HPDE6-E6E7 (cell line): ENCODE measurements around the gene AKAIN1.

ENCODE experiments used
- DNase-seq: peaks from one replicate; pipeline ENCODE4 v3.0.0; 2011; ENCODE audit warnings: missing footprints; ENCODE audit errors: extremely low spot score

Gene AKAIN1, protein sequence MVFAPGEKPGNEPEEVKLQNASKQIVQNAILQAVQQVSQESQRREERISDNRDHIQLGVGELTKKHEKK

DNA sequence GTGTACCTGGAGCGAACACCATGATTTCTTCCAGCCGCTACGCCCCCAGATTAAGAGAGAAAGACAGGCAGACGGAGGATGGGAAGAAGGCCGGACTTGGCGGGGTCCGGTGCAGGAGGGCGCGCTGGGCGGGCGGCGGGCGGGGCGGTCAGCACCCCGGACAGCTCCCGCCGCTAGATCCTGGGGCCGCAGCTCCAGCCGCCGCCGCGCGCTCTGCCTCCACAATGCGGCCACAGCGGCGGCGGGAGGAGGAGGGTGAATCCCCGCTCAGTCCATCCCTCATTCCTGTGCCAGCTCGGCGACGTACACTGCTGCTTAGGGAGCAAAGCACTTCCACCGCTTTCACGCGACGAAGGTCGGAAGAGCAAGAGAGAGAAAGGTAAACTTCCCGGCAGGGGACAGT lies at the start of gene AKAIN1:
Gene AKAIN1 (minus strand): TSS at position 226 of the 403 bp plus-strand sequence. CDS start 204 bp downstream, at position 22.
- no peak for DNase-seq

DNA sequence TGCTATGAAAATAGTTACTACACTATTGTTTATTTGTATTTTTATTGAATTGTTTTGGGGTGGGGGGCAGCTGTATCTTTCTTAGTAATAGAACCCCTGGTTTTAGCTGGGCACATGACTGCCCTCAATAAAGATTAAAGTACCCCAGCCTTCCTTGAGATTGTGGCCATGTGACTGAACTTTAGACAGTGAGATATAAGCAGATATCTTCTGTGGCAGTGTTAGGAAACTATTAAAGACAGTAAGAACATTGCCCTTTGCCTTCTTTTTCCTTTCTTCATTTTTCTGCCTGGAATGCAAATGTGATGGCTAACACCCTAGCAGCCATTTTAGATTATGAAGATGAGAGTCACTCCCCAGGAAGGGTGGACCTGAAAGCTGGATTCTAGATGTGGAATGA lies 47.9 kb upstream of the AKAIN1 start:
- no peak for DNase-seq

DNA sequence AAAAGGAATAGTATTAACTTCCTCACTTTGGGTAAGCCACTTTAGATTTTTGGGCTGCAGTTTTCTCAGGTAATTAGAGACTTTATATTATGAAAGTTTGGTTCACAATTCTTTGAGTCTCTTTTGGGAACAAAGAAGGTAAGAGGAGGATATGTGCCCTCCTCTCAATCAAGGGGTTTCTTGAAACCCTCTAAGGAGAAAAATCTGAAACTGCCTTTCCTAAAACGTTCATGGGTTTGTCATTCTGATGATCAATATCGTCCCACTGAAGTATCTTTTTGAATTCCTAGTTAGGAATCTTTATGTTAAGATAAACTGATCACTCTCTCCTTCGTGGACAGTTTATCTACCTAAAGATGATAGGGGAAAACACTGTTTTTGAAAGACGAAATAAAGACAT lies 42.4 kb upstream of the AKAIN1 start:
- DNase-seq, result no peak

DNA sequence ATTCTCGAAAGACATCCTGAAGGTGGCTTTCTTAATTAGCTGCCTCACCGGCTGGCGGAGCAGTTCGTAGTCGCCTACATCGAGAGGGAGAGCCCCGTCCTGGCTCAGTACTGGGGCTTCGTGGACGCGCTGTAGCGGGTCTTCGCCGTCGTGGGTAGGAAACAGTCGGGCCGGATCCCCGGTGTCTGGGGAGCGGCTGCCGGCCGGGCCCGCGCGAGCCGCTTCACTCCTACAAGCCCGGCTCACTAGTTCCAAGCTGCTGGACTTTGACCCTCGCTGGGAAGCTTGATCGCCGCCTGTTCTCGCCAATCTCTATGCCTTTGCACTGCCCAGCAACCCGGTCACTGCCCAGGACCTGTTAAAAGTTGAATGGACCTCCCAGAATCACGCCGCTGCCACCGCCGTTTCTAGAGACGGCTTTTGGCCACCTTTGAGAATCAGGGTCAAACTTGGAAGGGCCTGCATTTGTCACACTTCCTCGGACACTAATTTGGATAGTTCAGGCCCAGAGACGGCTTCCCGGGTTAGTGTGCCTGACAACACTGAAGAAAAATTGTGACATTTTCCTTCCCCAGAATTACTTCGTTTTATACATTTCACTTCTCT lies 41.4 kb upstream of the AKAIN1 start:
- DNase-seq, result peak; percentile 9

DNA sequence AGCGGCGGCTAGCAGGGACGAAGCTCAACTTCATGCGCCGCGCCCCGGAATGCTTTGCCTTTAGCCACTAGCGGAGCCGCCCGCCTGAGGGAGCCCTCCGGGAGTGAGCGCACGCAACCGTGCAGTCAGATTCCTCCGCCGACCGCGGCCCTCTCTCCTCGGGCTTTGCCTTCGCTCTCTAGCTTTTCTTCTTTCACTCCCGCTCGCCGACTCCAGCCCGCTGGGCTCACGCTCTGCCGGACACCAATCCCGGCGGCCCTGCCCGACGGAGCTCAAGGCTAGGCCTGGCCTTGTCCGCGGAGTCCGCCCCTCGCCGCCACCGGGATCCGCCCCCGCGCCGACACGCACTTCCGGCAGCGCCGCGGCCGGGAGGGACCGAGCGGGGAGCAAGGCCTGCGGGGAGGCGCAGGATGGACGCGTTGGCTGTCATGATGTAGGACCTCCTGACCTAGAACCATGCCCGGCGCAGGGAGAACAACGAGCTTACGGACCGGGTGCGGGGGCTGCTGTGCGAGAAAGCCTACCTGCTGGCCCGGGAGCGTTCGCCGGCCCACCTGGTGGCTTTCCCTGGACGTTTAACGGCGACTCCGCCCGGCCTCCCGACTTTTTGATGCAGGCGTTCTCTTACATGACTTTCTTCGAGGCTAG lies 40.8 kb upstream of the AKAIN1 start:
- peak; percentile 63 for DNase-seq

DNA sequence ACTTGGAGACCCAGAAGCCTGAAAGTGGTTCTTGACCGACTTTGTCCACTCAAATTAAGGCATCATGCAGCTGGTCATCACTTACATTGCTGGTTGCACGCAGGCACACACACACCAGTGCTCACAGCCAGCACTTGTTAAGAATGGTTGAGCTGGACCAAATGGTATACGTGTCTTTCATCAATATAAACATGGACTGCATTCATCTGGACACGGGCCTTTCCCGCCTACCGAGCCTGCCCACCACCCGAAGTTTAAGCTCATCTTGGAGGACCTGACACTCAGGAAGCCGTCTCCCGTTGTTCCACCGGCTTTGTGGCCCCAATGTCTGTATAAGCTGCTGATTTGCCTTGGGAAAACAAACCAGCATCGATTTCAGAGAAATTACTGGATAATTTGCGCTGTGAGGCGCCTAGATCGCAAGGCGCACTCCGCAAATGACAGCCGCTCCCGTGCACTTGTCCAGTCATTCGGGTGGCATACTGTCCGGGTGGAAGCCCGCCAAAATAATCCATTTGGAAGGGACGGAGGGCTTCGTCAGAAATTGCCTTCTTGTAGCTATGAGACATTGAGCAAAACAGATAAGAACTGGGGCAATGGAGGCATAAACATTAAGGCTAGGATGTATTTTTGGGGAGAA lies 40.1 kb upstream of the AKAIN1 start:
- peak; percentile 2 for DNase-seq

DNA sequence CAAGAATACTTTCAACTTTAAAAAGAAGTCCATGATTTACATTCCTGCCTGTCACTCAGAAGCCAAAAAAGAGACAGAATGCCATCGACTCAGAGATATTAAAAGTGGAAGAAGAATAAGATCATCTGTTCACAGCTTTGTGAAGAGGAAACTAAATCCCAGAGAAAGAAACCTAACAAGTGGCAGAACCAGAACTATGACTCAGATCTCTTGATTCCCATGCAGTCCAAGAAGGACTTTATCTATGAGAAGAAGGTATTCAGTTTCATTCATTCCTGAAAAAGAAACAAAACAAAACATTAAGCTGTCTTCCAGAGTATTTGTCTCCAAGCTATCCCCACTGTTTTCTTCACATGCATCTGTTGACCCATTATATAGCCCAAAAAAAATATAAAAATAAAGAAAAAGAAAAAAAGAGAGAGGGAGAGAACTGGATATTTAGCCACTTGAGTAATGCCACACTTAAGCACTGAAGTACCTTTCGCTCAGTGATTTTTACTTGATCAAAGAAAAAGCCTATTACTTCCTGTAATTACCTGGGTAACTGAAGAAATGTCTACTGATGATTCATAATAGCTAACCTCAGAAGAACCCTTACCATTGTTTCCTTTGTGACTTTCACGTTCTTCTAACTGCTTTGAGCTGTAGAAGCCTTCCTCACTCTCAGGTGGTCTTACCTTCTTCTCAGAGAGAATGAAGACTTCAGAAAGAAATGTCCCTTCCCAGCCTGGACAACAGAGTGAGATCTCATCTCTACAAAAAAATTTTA lies 17.7 kb upstream of the AKAIN1 start:
- no peak for DNase-seq

DNA sequence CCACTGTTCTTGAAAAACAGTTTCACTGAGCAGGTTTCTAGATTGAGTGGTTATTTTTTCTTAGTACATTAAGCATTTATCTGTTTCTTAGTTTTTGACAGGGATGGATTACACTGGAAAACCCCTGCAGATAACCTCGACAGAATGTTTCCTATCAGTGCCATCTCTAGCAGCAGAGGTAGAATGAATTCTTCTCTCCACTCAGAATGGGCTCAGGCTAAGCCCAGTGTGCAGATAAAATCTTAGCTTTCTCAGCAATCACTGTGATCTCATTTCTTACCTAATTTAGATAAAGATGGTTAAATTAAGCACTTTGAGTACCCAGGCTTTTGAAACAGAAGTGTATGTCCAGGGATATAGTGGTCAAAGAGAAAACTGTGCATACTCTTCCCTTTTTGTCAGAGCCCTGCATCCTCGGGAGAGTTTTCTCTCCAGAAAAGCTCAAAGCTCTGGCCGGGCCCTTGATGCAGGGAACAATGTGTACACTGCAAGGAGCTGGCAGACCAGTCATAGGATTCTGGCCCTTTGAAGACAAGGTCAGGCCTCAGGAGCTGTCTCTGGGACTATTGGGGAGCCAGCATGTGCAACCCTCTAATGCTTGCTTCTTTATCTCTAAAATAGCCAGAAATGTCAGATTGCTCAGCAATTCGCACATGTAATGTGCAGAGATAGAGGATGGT lies 10.6 kb upstream of the AKAIN1 start:
- DNase-seq, result no peak

DNA sequence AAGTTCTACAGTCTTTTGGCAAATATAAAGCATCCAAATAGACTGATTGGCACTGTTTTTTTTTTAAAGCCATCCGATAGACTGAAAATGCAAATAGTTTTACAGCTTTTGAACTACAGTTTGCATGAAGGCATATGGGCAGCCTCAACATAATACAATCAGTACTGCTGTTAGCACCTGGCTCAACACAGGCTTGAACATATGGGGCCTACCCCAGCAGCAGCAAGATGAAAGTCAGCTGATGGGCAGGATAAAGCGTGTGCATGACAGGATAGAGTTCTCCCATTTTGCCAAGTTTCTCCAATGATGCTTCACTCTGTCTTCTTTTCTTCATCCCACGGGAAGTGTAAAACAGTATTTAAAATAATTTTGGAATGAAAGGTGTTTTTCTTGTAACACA lies 1.3 kb upstream of the AKAIN1 start:
- no peak for DNase-seq

DNA sequence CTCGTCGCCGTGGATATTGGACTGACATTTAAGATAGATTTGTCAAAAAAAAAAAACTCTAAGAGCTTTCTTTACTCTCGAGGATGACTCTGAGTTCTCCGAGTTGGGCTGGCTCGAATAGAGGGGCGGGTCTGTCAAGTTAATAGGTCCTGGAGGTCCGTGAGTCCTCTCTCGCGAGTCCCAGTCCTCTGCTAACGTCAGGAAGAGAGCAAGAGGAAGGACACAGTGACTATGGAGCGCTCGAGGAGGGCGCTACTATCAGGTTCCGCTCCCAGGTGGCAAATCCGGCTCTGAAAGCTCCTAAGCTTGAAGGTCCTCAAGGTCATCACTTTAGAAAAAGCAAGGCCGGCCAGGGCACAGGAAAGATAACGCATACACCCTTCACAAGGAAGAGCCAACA lies 404 bp upstream of the AKAIN1 start:
- no peak for DNase-seq

DNA sequence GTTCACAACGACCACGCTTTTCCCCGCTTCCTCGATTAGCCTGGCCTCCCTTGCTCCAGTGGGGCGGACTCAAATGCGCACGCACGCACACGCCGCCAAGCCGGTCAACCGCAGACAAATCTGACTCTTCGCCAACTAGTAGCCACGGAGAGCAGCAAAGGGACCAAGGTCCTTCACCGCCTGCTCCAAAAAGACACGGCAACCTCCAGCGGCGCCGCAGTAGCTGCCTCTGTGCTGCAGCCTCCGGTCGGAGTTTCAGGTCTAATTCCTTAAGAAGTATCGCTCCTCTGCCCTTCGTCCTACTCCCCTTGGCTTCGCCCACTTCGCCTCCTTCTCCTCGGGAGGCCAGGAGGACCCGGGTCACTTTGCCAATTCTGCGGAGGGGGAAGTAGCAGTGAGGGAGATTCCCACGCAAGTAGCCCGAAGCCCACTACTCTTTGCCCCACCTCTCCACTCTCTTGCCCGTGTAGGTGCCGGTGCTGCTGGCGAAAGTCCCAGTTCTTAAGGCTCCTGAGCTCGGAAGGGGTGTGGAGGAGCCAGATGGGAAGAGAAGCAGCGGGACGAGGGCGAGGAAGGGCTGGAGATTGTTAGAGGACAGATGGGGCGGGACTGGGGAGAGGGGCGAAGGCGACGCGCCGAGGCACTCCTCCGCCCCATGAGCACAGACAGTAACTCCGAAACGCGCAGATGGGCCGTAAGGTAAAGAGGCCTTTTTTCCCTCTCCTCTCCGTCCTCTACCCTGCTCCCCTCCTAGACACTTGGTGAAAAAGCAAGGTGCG lies 615 bp downstream of the AKAIN1 start:
- no peak for DNase-seq

DNA sequence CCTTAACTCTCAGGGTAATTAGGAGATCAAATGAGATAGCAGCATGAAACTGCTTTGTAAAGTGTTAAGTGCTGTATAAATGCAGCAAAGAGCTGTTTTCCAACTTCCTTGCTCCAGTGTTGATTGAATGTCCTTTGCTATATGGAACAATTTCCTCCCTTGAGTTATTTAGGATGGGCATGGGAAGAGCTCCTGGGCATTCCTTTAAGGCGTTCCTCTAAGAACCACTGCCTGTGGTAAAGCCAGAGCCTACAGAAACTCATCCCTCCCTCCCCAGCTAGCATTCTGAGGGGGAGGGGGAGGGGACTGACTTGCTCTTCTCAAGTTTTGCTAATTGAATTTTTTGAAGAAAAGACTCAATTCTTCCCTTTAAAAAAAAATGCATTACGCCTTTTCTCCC lies 1.4 kb downstream of the AKAIN1 start:
- no peak for DNase-seq

DNA sequence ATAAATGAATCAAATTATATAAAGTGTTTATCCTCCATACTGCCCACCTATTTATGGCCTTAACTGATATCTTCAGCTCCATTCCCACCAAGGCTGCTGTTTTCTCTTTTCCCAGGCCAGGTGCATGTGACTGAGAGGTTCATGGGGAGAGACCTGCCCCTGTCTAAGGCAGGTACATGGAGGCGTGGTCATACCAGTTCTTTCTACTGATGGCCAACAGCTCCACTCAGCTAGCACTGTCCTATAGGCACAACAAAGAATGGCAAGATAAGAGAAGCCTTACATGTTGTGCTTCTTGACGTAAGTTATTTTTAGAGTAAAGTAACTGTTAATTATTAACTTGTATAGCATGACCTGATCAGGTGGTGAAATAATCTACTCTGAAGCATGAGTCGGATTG lies 16.8 kb downstream of the AKAIN1 start:
- DNase-seq, result no peak

DNA sequence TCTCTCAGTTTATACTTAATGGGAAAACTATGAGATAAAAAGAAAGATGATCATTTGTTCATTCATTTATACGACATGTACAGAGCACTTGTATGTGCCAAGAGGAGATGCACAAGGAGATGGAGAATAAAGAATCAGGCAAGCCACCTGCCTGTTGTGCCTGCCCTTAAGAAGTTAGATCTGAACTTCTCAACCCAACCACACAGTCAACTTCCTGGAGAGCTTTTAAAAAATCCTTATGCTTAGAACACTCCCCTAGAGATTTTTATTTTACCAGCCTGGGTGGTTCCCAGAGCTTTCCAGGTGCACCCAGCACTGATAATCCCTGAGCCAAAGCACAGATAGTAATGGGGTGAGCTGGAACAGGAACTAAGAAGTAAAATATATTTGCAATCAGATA lies 18.5 kb downstream of the AKAIN1 start:
- no peak for DNase-seq

DNA sequence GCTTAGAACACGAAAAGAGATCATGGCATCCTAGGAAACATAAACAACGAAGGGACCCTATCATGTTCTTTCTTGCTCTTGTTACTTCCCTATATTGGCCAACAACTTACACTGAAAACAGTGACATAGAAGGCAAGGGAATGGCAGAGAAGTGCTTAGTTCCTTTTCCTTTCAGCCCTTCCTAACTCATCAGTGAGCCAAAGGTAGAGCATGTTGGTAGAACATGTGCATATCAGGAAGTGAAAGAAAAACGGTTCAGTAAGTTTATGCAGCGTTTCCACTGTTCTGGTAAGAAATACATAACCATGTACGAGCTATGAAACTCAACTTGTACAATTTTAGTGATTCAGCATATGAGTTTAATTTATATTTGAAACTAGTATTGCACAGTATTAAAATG lies 21.7 kb downstream of the AKAIN1 start:
- no peak for DNase-seq

DNA sequence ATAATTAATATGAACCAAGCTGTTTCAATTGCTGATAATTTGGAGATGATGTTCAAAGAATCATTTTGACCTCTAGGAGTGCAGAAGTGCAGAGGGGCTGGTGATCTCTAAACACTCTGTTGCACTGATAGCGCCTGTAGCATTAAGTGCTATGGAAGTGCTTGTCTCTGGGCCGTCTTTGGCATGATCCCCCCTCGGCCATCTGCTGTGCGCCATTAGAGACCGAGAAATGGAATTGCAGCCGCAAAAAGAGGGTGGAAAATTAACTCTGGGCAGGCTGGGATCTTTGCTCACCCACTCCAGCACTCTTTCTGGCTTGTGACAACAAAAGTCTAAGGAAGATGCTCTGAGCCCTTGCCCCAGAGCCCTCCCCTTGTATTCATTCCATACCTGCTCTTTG lies 23.4 kb downstream of the AKAIN1 start:
- DNase-seq, result no peak

DNA sequence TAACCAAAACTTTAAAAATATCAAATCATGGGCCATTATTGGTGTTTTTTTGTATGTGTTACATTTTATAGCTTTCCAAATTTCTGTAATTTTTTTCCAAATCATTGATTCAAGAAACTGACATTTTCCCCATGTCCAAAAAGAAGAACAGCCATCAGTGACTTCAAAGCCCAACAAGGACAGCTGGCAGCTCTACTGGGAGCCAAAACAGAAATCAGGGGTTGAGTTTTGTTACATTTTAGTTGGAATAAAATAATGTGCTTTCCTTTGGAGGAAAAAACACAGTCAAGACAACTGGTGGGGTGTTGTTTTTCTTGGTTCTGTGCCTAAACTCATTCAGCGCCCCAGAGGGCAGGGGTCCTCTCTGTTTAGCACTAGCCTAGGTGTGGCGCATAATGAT lies 23.8 kb downstream of the AKAIN1 start:
- DNase-seq, result no peak

DNA sequence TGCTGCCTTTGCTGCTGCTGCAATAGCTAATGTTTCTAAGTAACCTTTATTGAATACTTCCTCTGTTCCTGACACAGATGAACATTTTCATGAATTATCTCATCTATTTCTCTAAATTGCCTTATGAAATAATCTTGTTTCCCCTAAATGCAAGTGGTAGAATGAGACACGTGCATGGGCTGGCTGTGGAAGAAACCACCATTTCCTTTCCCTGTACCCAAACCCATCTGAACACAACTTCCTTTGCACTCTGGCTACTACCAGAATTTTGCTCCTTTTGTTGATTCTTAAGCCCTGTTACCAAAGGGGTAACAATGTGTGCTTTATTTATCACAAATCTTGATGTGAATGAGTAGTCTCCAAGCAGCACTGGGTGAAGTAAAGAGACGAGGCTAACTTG lies 29.2 kb downstream of the AKAIN1 start:
- no peak for DNase-seq

DNA sequence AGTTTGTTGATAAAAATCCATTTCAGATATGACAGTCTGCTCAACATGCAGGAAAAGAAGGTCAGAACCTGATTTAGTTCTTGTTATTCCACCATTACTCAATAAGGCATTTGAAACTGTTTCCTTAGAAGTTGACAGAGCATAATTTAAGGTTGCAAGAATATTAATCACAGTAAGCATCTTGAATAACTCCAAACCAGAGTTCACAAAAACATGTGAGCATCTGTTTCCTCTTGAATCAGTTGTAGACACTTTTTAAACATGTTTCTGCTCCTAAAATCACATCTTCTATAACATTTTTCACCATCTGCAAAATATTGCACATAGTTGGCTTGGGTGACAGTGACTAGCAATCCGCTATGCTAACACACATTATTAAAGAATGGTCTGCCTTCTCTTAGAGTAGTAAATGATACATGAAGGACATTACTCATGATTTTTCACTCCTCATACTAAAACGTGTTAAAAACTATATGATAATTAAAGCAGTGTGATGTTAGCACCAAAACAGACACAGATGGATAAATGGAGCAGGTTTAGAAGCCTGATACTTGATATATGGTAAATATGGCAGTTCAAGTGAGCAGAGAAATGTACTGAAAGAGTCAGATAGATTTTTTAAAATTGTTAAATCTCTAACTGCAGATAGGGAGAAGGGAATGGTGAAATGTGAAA lies 30.3 kb downstream of the AKAIN1 start:
- DNase-seq, result no peak

DNA sequence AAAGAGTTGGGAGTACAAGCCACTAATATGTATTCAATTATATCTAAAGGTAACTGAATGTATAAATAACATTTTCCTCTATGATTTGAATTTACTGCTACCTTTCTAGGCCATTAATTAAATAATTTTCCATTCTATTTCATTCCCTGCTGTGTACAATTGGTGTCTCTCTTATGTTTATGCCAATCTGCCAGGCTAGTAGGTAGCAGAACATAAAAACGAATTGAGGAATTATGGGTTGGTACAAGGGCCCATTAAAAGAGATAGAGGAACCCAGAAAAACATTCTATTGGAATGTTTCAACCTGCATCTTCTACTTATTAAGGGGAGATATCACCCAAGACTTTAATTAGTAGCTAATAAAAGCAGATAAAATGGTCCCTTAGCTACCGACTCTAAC lies 32.2 kb downstream of the AKAIN1 start:
- no peak for DNase-seq

DNA sequence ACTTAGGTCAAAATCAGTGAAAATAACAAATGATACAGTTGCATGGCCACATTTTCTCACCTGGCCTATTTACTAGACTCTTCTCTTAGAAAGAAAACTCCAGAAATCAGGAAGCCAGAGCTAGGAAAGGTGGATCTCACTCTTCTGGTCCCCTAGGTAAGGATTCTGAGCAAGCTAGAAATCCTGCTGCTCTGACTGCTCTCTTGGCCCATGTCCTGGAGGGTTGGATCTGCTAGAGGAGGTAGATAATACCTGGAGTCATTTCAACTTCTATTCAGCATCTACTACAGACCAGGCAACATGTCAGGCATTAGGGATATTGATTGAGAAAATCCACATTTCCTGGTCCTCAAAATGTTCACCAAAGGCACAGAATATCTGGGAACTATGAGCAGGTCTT lies 34.9 kb downstream of the AKAIN1 start:
- DNase-seq, result no peak
